G401 (cell line): ENCODE measurements around the gene CD2AP. TPM values are rescaled to one million over a fixed set of nuclear protein-coding genes. Genes with fewer than 3 reads are reported as not detected.

Experiments
- DNase-seq: peaks from one replicate; pipeline ENCODE4 v3.0.0-alpha.2; 2015; ENCODE audit warnings: low spot score
- in situ Hi-C: cut with HindIII; loops from 2 replicates; pipeline ENCODE4 v1.10.0; 2016; ENCODE audit warnings: low sequenced_read_pairs, mixed read lengths
- total RNA-seq: library from RNA; depleted of rRNA; stranded (reverse); fragments of >200 nt; shearing (Covaris generic); gene quantifications from 2 replicates; pipeline ENCODE4 v1.2.3, GENCODE V29; 2014; rRNA removed

The CD2AP gene
- total RNA-seq, 1 experiment from 2014 or later = 19.8 TPM

DNA sequence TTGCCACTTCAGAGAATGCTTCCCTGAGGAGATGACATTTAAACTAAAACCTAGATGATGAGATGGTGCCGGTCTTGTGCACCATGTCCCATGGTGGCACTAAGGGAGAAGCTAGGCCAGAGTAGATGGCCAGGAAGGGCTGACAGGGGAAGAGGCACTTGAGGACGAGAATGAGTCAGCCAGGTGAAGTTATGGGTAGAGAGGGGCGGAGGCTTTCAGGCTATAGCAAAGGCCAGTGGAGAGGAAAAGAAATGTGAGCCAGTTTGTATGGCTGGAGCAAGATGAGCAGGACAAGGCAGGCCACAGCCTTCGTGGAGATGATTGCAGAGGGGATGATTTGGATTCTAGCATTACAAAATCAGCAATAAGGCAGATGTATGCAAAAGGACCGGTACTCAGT lies 176.1 kb downstream of the CD2AP start:
- in situ Hi-C loops = no loop called here
- no peak for DNase-seq

DNA sequence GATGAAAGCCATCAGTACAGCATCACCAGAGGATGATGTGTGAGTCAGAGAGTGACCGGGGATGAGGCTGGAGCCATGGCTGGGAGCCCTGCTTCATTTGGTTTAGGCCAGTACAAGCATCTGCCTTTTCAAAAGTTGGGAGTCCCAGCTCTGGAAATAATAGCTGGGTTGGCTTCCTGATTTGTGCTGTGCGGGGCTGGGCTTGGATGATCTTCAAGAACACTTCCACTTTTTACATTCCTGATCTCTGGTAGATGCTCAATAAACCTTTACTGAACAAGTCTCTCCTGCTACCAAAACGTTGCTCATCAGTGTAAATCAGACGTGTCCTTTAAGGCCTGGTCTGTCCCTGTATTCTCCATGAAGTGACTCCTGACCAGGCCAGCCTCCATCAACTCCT lies 176.7 kb downstream of the CD2AP start:
- DNase-seq = no peak
- in situ Hi-C loops = no loop called here

DNA sequence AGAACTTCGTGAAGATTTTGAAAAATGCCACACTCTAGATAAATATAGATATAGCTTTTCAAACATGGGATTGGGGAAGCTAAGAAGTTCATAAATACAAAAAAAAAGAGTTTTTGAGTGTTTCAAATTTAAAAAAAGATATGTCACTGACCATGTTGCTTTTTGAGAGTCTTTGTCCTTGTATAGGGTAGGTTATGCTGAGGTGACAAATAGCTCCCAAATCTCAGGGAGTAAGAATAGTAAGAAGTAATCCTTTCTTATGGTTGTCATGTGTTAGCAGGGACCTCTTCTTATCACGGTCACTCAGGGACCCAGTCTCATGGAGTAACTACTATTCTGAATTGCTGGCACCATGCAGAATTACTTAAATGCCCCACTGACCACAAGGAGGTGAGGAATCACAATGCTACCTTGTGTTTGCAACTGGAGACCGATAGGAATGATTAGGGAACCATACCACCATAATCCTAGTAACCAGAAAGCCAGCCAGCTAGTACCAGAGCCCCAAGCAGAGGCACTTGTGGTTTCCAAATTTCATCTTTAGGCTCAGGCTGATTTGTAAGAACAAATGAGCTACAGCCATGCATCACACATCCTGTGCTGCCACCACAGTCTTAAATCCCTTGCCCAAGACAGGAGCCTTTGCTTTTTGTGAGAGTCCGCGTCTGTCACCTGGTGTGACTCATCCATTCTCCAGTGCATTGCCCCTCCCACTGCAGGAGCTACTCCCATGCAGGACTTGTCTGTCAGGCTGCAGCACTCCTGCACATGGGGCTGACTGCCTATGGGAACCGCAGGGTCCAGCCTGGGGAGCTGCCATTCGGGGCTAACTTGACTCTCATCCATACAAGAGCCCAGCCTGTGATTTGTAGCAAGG lies 178.4 kb downstream of the CD2AP start:
- DNase-seq = no peak
- in situ Hi-C loops = no loop called here

DNA sequence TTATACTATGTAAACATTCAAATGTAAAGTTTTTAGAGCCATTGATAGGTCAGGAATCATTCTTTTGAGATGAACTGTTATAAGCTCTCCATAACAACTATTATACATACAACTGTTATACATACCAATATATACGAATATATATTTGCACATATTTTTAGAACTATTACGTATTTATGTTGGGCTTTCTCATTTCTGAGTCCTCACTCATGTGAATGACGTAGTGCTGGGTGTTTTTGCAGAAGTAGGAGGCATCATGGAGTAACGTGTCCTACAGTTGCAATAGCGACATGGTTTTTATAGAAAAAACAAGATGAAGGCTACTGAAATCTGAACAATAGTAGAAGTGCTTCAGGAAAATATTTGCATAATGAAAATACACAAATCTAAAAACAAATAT lies 184.4 kb downstream of the CD2AP start:
- no peak for DNase-seq
- in situ Hi-C loops = no loop called here

DNA sequence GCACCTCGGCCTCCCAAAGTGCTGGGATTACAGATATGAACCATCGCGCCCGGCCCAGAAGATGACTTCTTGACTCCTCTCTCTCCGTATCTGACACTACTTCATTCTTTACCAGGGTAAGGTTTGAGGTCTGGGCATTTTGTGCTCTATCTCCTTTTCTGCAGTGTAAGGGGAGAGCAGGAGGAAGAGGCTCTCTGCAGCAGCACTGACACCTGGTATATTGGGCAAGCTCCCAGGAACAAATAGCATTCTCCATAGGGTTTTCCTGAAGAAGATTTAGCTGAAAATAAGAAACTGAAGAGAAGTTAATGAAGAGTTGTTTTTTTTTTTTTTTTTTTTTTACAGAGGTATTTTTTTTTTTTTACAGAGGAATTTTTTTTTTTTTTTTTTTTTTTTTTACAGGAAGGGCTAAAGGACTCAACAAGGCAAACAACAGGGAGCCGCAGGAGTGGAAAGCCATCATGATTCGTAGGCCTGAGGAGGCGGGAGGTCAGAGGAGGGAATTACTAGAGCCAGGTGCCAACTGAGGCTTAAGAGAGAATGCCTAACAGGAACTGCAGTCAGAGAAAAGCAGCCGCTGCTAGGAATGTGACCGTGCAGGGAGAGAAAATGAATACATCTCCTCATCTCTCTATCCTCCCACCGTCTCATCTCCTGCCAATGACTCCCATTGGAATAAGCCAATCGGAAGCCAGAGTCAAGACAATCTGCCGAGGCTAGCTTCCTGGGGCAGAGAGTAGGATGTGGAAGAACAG lies 186.1 kb downstream of the CD2AP start:
- peak; percentile 81 for DNase-seq
- in situ Hi-C loops = no loop called here

DNA sequence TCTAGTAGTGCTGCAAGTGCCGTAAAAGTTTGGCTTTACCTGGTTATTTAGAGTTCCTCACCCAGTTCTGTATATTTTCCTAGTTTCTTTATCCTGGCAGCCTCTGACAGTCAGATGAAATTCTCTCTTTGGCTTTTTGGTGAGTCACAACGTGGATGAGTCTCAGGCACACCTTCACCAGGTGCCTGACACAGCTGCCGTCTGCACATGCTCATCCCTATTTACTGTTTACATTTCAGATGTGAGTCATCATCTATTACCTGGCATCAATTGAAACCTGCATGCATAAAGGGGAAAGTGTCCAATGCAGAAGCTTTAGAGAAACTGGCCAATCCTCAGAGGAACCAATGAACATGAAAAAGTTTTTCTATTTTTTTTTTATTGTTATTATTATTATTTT lies 187.5 kb downstream of the CD2AP start:
- in situ Hi-C loops = no loop called here
- DNase-seq = no peak

DNA sequence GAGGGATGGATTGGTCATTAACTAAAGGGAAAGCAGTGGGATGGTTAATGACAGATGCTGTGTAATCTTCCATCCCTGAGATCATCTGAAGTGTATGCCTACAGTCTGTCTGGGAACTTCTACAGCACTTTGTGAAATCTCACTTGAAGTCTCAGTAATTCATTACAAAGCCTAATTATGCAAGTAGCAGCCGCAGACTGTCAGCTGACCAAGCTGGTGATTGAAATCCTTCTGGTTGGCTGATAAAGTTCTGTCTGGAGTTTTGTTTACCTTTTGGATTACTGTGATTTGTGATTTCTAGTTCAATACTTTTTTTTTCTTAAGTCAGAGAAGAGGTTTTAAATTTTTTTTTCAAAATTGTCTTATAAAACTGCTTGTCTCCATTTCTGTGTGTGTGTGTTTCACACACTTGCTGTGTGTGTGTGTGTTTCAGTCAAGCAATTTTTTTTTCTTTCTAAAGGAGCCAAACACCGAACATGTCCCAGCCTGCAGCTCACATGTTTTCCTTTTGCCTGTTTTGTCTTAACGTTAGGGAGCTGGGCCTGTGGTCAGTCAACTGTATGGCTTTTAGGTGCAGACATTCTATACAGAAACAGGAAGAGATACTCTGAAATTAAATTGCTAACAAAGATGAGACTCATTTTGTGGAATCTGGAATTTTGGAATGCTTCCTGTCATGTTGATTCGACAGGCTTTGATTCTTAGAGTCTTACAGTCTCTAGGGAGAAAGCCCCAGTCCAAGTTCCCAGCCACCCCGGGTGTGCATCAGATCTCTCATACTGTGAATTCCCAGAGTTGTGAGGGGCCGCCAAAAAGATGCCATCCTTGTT lies 192.3 kb downstream of the CD2AP start:
- in situ Hi-C loops = no loop called here
- DNase-seq = no peak

DNA sequence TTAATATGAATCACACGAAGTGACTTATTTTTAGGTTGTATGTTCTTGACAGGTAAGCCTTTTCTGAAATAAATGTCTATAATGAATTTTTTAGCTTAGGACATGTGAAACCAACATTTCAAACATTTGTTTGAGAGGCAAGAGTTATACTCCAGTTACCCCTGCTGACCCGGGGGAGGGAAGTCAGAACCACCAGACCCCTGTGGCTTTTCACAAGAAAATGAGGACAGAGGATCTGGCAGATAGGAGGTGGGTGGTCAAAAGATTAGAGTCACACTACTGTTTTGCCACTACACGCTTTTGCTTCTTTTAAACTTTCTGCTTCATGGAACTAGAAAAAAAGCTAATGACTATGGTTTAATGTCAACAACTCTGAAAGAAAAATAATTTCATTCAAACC lies 193.3 kb downstream of the CD2AP start:
- in situ Hi-C loops = no loop called here
- no peak for DNase-seq

DNA sequence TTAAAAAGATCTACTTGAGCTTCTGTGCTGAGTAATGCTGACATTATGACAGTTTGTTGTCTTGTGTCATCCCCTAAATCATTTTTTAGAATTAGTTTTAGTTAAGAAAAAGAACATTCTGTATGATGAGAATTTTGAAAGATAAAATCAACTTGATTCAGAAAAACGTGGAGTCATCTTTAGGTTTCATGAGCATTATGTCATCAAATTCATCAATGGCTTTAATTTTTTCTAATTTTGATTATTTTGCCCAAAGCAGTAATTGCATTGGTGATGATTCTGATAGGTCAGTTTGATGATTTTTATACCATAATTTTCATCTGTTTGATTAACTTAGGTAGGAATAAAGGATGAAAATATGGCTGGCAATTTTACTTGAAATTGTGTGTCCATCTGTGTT lies 194.2 kb downstream of the CD2AP start:
- in situ Hi-C loops = no loop called here
- DNase-seq = no peak

DNA sequence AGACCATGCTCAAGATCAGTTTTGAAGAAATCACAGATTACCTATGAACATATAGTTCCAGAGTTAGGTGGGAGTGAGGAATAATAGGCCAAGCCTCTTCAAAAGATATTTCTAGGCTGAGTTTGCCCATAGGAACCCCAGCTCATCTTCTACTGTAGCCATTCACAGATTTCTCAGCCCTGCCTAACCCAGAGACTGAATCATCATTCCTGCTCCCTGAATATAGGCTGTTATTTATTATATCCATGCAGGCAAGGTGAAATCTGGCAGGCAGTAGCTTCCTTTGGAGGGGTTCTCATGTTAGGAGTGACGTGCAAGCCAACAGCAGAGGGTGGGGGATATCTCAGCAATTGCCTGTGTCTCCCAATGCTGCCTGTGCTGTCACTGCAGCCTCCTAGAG lies 195.2 kb downstream of the CD2AP start:
- in situ Hi-C loops = no loop called here
- no peak for DNase-seq

DNA sequence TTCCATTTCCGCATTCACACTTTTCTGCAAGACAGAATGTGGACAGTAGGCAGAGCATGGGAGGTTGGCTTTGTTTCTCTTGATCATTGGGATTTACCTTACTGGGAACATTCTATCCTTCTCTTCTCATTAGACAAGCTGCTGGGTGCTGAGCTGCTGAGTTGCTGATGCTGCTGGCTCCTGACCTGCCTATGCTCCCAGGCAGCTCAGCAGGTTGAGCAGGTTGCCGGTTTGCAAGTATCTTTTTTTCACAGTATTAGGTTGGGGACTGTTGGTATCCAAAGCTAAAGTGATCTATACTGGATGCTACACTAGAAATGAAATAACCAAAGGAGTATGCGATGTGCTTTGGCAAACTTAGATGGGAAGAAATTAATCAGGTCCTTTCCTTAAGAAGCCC lies 197.1 kb downstream of the CD2AP start:
- no peak for DNase-seq
- in situ Hi-C loops = no loop called here

Other genes starting within 250 kb of the CD2AP start
- 0.12 and 1.7 TPM in 2 replicates for gene TNFRSF21, start 167.9 kb upstream of the CD2AP start, total RNA-seq
- gene ADGRF4, start 220.8 kb downstream of the CD2AP start, total RNA-seq = not detected in 2 replicates